SJSA1 (cell line): ENCODE data around the gene TSPAN13. TPM values are rescaled to one million over a fixed set of nuclear protein-coding genes. Genes with fewer than 3 reads are reported as not detected.
A peak's percentile ranks its signal among the peaks of the same experiment; 100 is the strongest.

Source experiments
- DNase-seq, 2 experiments: peaks; one replicate each; pipeline ENCODE4 v3.0.0-alpha.2; 2015 to 2020; ENCODE audit warnings: low spot score in 2 of 2, low read depth in 1 of 2
- H3K27ac ChIP-seq: fragments of 250-450 bp; sonication (Bioruptor Pico); 2 replicates; pipeline ENCODE4 v1.5.1; 2020; ENCODE audit warnings: mild to moderate bottlenecking, moderate library complexity
- H3K27me3 ChIP-seq: fragments of 250-450 bp; sonication (Bioruptor Pico); replicated peaks from 2 replicates; pipeline ENCODE4 v1.5.1; 2020; ENCODE audit warnings: mild to moderate bottlenecking, moderate library complexity
- H3K36me3 ChIP-seq: fragments of 250-450 bp; sonication (Bioruptor Pico); 2 replicates; pipeline ENCODE4 v1.5.1; 2020; ENCODE audit warnings: mild to moderate bottlenecking
- H3K4me1 ChIP-seq: fragments of 250-450 bp; sonication (Bioruptor Pico); replicated peaks from 2 replicates; pipeline ENCODE4 v1.6.1; 2021; ENCODE audit warnings: mild to moderate bottlenecking
- H3K4me3 ChIP-seq: fragments of 250-450 bp; sonication (Bioruptor Pico); 2 replicates; pipeline ENCODE4 v1.5.1; 2020; ENCODE audit warnings: mild to moderate bottlenecking
- H3K9me3 ChIP-seq: fragments of 250-450 bp; sonication (Bioruptor Pico); replicated peaks from 2 replicates; pipeline ENCODE4 v1.5.1; 2020; ENCODE audit warnings: mild to moderate bottlenecking
- total RNA-seq: library from RNA; depleted of rRNA; stranded (reverse); fragments of >200 nt; shearing (Covaris generic); gene quantifications from 2 replicates; pipeline ENCODE4 v1.2.3, GENCODE V29; 2014

The TSPAN13 gene
- total RNA-seq, 1 experiment from 2014 or later, result 64.3 TPM

- Histone ChIP-seq H3K4me3 (no peak overlapping the region), H3K4me1 (no peaks in the 10 kb centered on the region), H3K36me3 (no peaks in the 10 kb centered on the region), H3K9me3 (no peaks in the 10 kb centered on the region), H3K27ac (no peak overlapping the region), H3K27me3 (no peaks in the 10 kb centered on the region)
- DNase-seq, result no peak
Observed at GRCh38 chr7:16729541-16729940, 24.0 kb upstream of the TSPAN13 start.

DNA sequence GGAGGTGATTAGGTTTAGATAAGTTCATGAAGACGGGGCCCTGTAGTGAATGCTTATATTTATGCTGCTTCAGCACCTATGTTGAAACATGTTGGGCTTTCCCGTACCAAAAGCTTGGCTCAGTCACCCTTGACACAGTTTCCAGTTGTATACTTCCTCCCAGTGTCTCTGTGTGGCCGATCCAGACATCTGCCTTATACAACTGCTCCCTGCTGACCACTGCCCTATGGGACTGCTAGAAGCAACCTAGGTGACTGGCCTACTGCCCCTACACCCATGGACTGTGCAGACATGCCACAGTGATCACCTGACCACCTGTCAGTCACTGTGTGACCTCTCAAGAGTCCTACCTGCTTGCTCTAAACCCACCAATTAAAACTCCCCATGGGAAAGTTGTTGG is 22.6 kb upstream of the TSPAN13 start:
- H3K4me1 ChIP-seq, result peaks cover 8% of the 10 kb centered on the region
- no peak overlapping the region for H3K4me3 ChIP-seq
- no peaks in the 10 kb centered on the region for H3K27me3 ChIP-seq
- DNase-seq, result no peak
- H3K9me3 ChIP-seq, result no peaks in the 10 kb centered on the region
- H3K36me3 ChIP-seq, result no peaks in the 10 kb centered on the region
- no peak overlapping the region for H3K27ac ChIP-seq

GRCh38 chr7:16732828-16733227 is 20.7 kb upstream of the TSPAN13 start:
- peaks cover 8% of the 10 kb centered on the region for H3K4me1 ChIP-seq
- H3K9me3 ChIP-seq, result no peaks in the 10 kb centered on the region
- no peak overlapping the region for H3K27ac ChIP-seq
- no peak for DNase-seq
- H3K27me3 ChIP-seq, result no peaks in the 10 kb centered on the region
- no peaks in the 10 kb centered on the region for H3K36me3 ChIP-seq
- no peak overlapping the region for H3K4me3 ChIP-seq

- H3K4me1 ChIP-seq, result peaks cover 8% of the 10 kb centered on the region
- H3K4me3 ChIP-seq, result no peak overlapping the region
- H3K9me3 ChIP-seq, result no peaks in the 10 kb centered on the region
- no peak for DNase-seq
- H3K27ac ChIP-seq, result no peak overlapping the region
- H3K36me3 ChIP-seq, result no peaks in the 10 kb centered on the region
- H3K27me3 ChIP-seq, result no peaks in the 10 kb centered on the region
Observed at GRCh38 chr7:16734148-16734726, 19.3 kb upstream of the TSPAN13 start.

GRCh38 chr7:16735020-16735419 is 18.5 kb upstream of the TSPAN13 start:
- no peak overlapping the region for H3K4me3 ChIP-seq
- no peak overlapping the region for H3K27ac ChIP-seq
- DNase-seq, result no peak
- no peaks in the 10 kb centered on the region for H3K27me3 ChIP-seq
- no peaks in the 10 kb centered on the region for H3K9me3 ChIP-seq
- peaks cover 16% of the 10 kb centered on the region for H3K4me1 ChIP-seq
- H3K36me3 ChIP-seq, result no peaks in the 10 kb centered on the region

DNA sequence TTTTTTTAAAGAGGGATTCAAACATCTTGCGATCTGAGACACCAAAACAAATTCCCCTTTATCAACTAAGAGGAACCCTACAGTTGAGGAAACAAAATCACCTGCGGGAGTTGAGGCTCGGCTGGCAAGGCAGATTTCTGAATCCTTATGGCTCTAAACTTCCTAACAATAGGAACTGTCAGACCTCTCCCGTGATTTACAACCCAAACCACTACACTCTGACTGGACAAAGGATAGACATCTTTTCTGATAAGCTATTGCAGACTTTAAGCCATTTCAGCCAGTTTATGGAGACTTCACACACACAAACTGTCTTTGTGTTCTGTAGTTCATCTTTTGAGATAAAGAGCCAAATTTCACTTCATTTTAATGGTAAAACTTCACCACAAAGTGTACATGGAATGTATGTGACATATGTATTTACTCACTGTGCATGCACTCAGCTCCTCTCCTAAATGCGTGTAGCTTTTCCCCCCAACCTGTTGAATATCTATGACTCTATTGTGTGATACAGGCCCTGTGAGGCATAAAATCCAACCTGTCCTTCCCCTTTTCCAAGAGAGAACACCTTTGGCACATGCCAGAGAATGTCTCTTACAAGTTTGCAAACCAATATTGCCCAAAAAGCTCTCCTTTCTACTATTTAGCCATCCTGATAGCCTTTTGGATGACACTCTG is 15.4 kb upstream of the TSPAN13 start:
- Histone ChIP-seq H3K27me3 (no peaks in the 10 kb centered on the region), H3K27ac (no peak overlapping the region), H3K9me3 (no peaks in the 10 kb centered on the region), H3K4me1 (peaks cover 37% of the 10 kb centered on the region), H3K36me3 (no peaks in the 10 kb centered on the region), H3K4me3 (no peak overlapping the region)
- no peak for DNase-seq

DNA sequence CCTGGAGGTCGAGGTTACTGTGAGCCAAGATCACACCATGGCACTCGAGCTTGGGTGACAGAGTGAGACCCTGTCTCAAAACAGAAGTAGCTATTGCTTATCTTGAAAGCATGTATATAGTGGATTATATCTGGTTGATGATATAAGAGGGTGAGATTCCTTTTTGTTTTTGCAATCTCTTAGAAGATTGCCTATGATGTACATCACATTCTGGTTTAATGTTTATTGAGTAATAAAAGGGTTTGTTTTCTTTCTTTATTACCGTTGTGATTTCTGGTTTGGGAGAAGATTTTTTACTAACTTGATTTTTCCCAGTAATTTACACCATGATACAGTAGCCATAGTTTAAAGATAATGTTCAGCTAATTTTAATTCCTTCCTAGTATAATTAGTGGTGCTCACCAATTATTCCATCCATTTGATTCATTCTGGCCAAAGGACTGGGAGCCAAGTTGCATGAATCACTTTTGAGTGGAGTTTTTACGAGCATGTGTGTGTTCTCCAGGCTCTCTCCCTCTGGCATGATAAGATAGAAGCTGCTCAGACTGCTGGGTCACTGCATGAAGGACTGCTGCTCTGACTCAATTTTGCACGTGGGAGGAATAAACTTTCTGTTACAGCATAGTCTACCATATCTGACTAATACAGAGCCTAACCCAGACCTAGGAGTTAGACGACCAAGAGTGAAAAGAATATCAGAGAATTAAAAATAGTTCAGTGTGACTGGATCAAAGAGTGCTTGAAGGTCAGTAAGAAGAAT is 13.5 kb upstream of the TSPAN13 start:
- peaks cover 47% of the 10 kb centered on the region for H3K4me1 ChIP-seq
- H3K36me3 ChIP-seq, result no peaks in the 10 kb centered on the region
- H3K27ac ChIP-seq, result peak overlapping the region; percentile 37
- H3K27me3 ChIP-seq, result no peaks in the 10 kb centered on the region
- DNase-seq, result peak; percentile 81 to 82
- no peaks in the 10 kb centered on the region for H3K9me3 ChIP-seq
- no peak overlapping the region for H3K4me3 ChIP-seq

DNA sequence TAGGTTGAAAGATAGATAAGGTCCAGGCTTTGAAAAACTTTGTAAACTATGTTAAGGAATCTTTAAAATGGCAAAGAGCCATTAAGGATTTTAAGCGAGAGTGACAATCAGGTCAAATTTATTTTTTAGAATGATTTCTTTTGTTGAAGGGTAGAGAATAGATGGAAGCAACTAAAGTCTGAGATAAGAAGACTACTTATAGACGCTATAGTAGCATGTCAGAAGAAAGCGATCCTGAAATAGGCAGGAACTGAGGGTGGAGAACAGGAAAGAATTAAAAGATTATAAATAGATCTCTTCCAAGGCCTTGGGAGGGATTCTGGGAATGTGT is 13.0 kb upstream of the TSPAN13 start:
- H3K27ac ChIP-seq, result peak overlapping the region; percentile 37
- DNase-seq, result no peak
- H3K36me3 ChIP-seq, result no peaks in the 10 kb centered on the region
- H3K4me1 ChIP-seq, result peaks cover 47% of the 10 kb centered on the region
- no peak overlapping the region for H3K4me3 ChIP-seq
- no peaks in the 10 kb centered on the region for H3K9me3 ChIP-seq
- H3K27me3 ChIP-seq, result no peaks in the 10 kb centered on the region

- Histone ChIP-seq H3K9me3 (no peaks in the 10 kb centered on the region), H3K36me3 (no peaks in the 10 kb centered on the region), H3K4me1 (peaks cover 48% of the 10 kb centered on the region), H3K27ac (0 out of 2 replicates have a peak overlapping the region, but pooled peaks have one; percentile 37), H3K4me3 (no peak overlapping the region), H3K27me3 (no peaks in the 10 kb centered on the region)
- no peak for DNase-seq
Observed at GRCh38 chr7:16740996-16741395, 12.6 kb upstream of the TSPAN13 start.

DNA sequence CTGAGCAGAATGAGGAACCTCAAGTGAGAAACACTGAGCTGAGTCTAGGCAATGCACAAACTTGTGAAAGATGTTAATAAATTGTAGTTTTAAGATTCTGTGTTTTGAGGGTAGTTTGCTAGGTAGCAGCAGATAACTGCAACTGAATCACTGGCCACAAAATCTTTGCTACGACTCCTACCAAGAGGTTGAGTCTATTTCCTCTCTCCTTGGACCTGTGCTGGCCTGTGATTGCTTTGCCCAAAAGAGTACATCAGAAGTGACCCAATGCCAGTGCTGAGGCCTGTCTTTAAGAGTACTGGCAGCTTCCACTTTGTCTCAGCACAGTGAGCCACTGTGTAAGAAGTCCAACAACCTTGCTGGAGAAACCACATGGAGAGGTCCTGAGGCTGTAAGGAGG is 11.9 kb upstream of the TSPAN13 start:
- no peak overlapping the region for H3K4me3 ChIP-seq
- H3K27ac ChIP-seq, result no peak overlapping the region
- no peaks in the 10 kb centered on the region for H3K9me3 ChIP-seq
- DNase-seq, result no peak
- no peaks in the 10 kb centered on the region for H3K27me3 ChIP-seq
- H3K36me3 ChIP-seq, result no peaks in the 10 kb centered on the region
- H3K4me1 ChIP-seq, result peaks cover 48% of the 10 kb centered on the region

- no peaks in the 10 kb centered on the region for H3K36me3 ChIP-seq
- H3K4me3 ChIP-seq, result no peak overlapping the region
- H3K4me1 ChIP-seq, result peaks cover 48% of the 10 kb centered on the region
- no peak for DNase-seq
- peak overlapping the region; percentile 43 for H3K27ac ChIP-seq
- H3K27me3 ChIP-seq, result no peaks in the 10 kb centered on the region
- H3K9me3 ChIP-seq, result no peaks in the 10 kb centered on the region
Observed at GRCh38 chr7:16742547-16742946, 11.0 kb upstream of the TSPAN13 start.

DNA sequence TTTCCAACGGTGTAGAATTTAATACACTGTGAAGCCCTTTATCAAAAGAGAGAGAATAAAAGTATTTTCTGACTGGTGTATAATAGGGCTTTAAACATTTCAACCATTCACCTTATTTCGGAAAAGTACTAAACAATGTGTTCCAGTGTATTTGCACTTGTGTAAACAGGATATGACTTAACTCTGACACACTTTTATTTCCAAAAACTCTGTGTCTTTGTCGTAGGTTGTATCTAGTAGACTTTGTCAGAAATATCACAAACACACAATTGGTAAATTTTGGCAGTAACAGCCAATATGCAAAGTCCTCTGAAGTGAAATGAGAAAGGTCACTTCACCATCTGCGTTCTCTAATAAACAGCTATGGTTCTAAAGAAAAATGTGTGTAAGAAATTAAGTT is 10.3 kb upstream of the TSPAN13 start:
- no peaks in the 10 kb centered on the region for H3K9me3 ChIP-seq
- peak in 1 of 2 experiments; percentile 58 for DNase-seq
- no peaks in the 10 kb centered on the region for H3K27me3 ChIP-seq
- H3K4me3 ChIP-seq, result no peak overlapping the region
- H3K36me3 ChIP-seq, result no peaks in the 10 kb centered on the region
- H3K27ac ChIP-seq, result peak overlapping the region; percentile 43
- H3K4me1 ChIP-seq, result peaks cover 48% of the 10 kb centered on the region

GRCh38 chr7:16744518-16745250 is 8.9 kb upstream of the TSPAN13 start:
- Histone ChIP-seq H3K9me3 (no peaks in the 10 kb centered on the region), H3K36me3 (no peaks in the 10 kb centered on the region), H3K27ac (no peak overlapping the region), H3K4me1 (peaks cover 44% of the 10 kb centered on the region), H3K27me3 (no peaks in the 10 kb centered on the region), H3K4me3 (no peak overlapping the region)
- DNase-seq, result no peak

- DNase-seq, result no peak
- Histone ChIP-seq H3K9me3 (no peaks in the 10 kb centered on the region), H3K36me3 (no peaks in the 10 kb centered on the region), H3K27ac (no peak overlapping the region), H3K27me3 (no peaks in the 10 kb centered on the region), H3K4me3 (no peak overlapping the region), H3K4me1 (peaks cover 36% of the 10 kb centered on the region)
Observed at GRCh38 chr7:16745645-16746044, 7.9 kb upstream of the TSPAN13 start.
